Activated CD8-positive, alpha-beta T cell treated with anti-CD3 and anti-CD28 coated beads for 36 hours (primary cell): ENCODE results near the gene LRRC61. TPM values are rescaled to one million over a fixed set of nuclear protein-coding genes. Genes with fewer than 3 reads are reported as not detected.
A peak's percentile ranks its signal among the peaks of the same experiment; 100 is the strongest.

Source experiments
- ATAC-seq: fragments of 200-7000 bp; cut with Tn5 transposase; one replicate; pipeline ENCODE4 v1.10.0; 2021; ENCODE audit warnings: mild to moderate bottlenecking, moderate library complexity
- CTCF ChIA-PET: fragments of 350-600 bp; sonication (Branson Sonifier 250); formaldehyde crosslinking; loops from one replicate; lab custom pipeline; 2021; ENCODE audit warnings: antibody characterized with exemption; lab: Charles Lee
- POLR2A ChIA-PET: fragments of 350-600 bp; sonication (Branson Sonifier 250); formaldehyde crosslinking; loops from one replicate; lab custom pipeline; 2021; ENCODE audit warnings: antibody characterized with exemption; lab: Charles Lee
- DNase-seq: peaks from one replicate; pipeline ENCODE4 v3.0.0-alpha.2; 2020
- H3K27ac Mint-ChIP-seq: one replicate; pipeline ENCODE4 v1.8.0; 2021; ENCODE audit warnings: mild to moderate bottlenecking, mixed read lengths
- H3K27me3 Mint-ChIP-seq: one replicate; pipeline ENCODE4 v1.8.0; 2021; ENCODE audit warnings: mixed read lengths
- H3K36me3 Mint-ChIP-seq: one replicate; pipeline ENCODE4 v1.8.0; 2021; ENCODE audit warnings: low read depth, mixed read lengths
- H3K4me1 Mint-ChIP-seq: one replicate; pipeline ENCODE4 v1.8.0; 2021; ENCODE audit warnings: low read depth, mixed read lengths
- H3K4me3 Mint-ChIP-seq: one replicate; pipeline ENCODE4 v1.8.0; 2021; ENCODE audit warnings: mild to moderate bottlenecking, moderate library complexity, mixed read lengths
- H3K9me3 Mint-ChIP-seq: one replicate; pipeline ENCODE4 v1.8.0; 2021; ENCODE audit warnings: mixed read lengths
- intact Hi-C: fragments of 100-400 bp; cut with micrococcal nuclease; formaldehyde crosslinking; loops from one replicate; pipeline ENCODE4 v1.10.0; 2022
- total RNA-seq, 2 experiments: library from RNA; stranded (reverse); gene quantifications; one replicate each; pipeline ENCODE4 v1.2.3, GENCODE V29; 2021
- TF ChIP-seq, protein P1 (sequence below): fragments of 200-600 bp; IDR thresholded peaks from one replicate; pipeline ENCODE4 v1.8.0; 2022; ENCODE audit warnings: antibody characterized with exemption, mild to moderate bottlenecking

Gene LRRC61
- total RNA-seq, 2 experiments from 2014 or later = 21.8 to 21.9 TPM

DNA sequence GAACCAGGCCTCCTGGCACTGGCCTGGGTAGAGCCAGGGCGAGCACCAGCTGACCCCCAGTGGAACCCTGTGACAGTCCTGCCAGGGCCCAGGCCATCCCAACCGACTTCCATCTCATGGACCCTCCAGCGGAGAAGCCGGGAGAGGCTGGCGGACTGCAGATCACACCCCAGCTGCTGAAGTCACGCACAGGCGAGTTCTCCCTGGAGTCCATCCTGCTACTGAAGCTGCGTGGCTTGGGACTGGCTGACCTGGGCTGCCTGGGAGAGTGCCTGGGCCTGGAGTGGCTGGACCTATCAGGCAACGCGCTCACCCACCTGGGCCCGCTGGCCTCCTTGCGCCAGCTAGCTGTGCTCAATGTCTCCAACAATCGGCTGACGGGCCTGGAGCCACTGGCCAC lies 13.6 kb downstream of the LRRC61 start:
- Mint-ChIP-seq H3K36me3 (peaks cover 2% of the 10 kb centered on the region), H3K4me3 (no peak overlapping the region), H3K27me3 (peaks cover 9% of the 10 kb centered on the region), H3K4me1 (peaks cover 12% of the 10 kb centered on the region), H3K9me3 (no peaks in the 10 kb centered on the region), H3K27ac (no peak overlapping the region)
- ATAC-seq = no peak
- no peak for DNase-seq
- CTCF ChIA-PET = no interaction called here
- TF ChIP-seq, protein P1, sequence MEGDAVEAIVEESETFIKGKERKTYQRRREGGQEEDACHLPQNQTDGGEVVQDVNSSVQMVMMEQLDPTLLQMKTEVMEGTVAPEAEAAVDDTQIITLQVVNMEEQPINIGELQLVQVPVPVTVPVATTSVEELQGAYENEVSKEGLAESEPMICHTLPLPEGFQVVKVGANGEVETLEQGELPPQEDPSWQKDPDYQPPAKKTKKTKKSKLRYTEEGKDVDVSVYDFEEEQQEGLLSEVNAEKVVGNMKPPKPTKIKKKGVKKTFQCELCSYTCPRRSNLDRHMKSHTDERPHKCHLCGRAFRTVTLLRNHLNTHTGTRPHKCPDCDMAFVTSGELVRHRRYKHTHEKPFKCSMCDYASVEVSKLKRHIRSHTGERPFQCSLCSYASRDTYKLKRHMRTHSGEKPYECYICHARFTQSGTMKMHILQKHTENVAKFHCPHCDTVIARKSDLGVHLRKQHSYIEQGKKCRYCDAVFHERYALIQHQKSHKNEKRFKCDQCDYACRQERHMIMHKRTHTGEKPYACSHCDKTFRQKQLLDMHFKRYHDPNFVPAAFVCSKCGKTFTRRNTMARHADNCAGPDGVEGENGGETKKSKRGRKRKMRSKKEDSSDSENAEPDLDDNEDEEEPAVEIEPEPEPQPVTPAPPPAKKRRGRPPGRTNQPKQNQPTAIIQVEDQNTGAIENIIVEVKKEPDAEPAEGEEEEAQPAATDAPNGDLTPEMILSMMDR = no peak
- POLR2A ChIA-PET = interaction anchor here (0.7 to 1.5 kb wide), 2 partner anchors 11 to 13 kb away, joined by 3 read pairs; partner anchors contain the start of genes ACTR3C and LRRC61
- intact Hi-C loops = no loop called here

DNA sequence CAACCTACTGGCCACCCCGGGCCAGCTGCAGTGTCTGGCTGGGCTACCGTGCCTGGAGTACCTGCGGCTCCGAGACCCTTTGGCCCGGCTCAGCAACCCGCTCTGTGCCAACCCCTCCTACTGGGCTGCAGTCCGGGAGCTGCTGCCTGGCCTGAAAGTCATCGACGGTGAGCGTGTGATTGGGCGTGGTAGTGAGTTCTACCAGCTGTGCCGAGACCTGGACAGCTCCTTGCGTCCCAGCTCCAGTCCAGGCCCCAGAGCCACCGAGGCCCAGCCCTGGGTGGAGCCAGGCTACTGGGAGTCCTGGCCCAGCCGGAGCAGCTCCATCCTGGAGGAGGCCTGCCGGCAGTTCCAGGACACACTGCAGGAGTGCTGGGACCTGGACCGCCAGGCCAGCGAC lies 14.0 kb downstream of the LRRC61 start:
- H3K4me1 Mint-ChIP-seq = peaks cover 12% of the 10 kb centered on the region
- no peaks in the 10 kb centered on the region for H3K9me3 Mint-ChIP-seq
- intact Hi-C loops = no loop called here
- DNase-seq (no peak), ATAC-seq (no peak)
- peaks cover 2% of the 10 kb centered on the region for H3K36me3 Mint-ChIP-seq
- peaks cover 13% of the 10 kb centered on the region for H3K27me3 Mint-ChIP-seq
- ChIA-PET CTCF (interaction anchor here (1.5 kb wide), 1 partner anchor 17 kb away, joined by 4 read pairs; no protein-coding TSS in a partner anchor), POLR2A (interaction anchor here (0.7 to 1.5 kb wide), 2 partner anchors 11 to 14 kb away, joined by 3 read pairs; partner anchors contain the start of genes ACTR3C and LRRC61)
- no peak overlapping the region for H3K27ac Mint-ChIP-seq
- TF ChIP-seq, protein P1 = no peak
- no peak overlapping the region for H3K4me3 Mint-ChIP-seq

DNA sequence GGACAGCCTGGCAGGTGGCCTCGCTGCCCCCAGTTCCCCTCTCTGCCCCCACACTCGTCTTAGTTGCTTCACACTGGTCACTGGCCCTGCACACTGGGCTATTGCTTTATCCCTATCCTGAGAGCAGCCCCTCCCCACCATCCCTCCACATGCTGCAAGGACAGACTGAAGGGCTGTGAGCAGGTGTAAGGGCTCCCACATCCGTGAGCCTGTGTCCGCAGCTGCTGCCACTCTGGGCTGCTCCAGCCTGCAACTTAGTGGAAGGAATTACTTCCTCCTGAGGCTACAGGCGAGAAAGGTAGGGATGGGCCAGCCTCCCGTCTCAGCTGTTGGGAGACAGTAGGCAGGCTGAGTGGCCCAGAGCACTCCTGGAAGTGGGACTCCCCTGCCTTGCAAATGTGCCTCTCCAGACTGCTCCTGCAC lies 14.5 kb downstream of the LRRC61 start:
- POLR2A ChIA-PET = interaction anchor here (1.5 kb wide), 1 partner anchor 10 kb away, joined by 3 read pairs; no protein-coding TSS in a partner anchor

DNA sequence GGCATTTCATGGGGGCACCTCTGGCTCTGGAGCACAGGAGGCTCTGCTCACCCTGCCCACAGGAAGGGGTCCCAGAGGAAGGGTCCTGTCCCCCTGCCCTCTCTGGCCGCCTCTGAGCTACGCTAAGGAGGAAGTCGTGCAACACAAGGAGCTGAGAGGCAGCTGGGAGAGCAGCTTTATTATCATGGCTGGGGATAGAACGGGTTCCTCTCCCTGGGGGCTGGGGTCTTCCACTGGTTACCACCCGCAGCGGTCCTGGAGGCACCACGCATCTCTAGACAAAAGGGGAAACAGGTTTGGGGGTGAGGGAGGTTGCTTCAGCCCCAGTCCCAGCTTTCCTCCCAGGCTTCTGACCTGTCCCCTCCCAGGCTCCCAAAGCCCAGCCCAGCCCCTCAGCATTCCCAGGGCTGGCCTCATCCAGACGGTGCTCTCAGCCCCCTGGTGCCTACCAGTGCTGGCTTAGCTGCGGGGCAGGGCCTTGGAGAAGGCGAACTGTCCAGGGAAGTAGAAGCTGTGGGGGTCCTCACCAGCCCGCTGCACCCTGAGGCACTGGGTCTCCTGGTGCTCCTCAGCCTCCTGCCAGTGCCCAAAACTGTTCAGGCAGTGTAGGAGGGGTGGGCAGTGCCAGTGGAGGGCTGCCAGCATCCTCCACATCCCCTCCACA lies 15.1 kb downstream of the LRRC61 start:
- DNase-seq = no peak
- H3K9me3 Mint-ChIP-seq = no peaks in the 10 kb centered on the region
- CTCF ChIA-PET = interaction anchor here (1.5 kb wide), 1 partner anchor 15 kb away, joined by 4 read pairs; no protein-coding TSS in a partner anchor
- intact Hi-C loops = no loop called here
- TF ChIP-seq, protein P1 = no peak
- H3K27me3 Mint-ChIP-seq = peaks cover 15% of the 10 kb centered on the region
- no peak overlapping the region for H3K27ac Mint-ChIP-seq
- no peak for ATAC-seq
- H3K36me3 Mint-ChIP-seq = peaks cover 2% of the 10 kb centered on the region
- no peak overlapping the region for H3K4me3 Mint-ChIP-seq
- POLR2A ChIA-PET = no interaction called here
- H3K4me1 Mint-ChIP-seq = peaks cover 12% of the 10 kb centered on the region

More for the DNA sequence above, 14.5 kb downstream of the LRRC61 start:
- ATAC-seq = no peak
- TF ChIP-seq, protein P1 = no peak
- CTCF ChIA-PET = interaction anchor here (1.5 kb wide), 1 partner anchor 16 kb away, joined by 4 read pairs; no protein-coding TSS in a partner anchor
- Mint-ChIP-seq H3K27me3 (peaks cover 15% of the 10 kb centered on the region), H3K4me1 (peaks cover 12% of the 10 kb centered on the region), H3K9me3 (no peaks in the 10 kb centered on the region), H3K27ac (no peak overlapping the region), H3K36me3 (peaks cover 2% of the 10 kb centered on the region), H3K4me3 (no peak overlapping the region)
- no peak for DNase-seq
- intact Hi-C loops = no loop called here

DNA sequence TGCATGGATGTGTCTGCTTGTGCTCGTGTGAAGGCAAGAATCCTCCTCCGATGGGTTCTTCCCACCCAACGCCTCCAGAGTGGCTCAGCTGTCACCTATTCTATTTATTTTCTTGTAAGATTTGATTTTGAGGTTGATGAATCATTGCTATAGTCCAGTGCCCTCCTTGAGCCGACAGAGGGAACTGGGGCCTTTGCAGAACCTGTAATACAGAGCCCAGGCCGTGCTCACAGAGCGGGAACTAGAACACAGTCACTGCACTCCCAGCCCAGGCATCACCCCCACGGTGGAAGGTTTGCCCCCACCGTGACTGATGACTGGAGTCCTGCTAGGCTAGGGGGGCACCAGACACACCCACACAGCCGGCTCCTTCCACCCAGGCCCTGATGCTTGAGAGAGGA lies 16.3 kb downstream of the LRRC61 start:
- peak; percentile 15 for ATAC-seq
- TF ChIP-seq, protein P1 = no peak
- ChIA-PET CTCF (no interaction called here), POLR2A (interaction anchor here (1.8 kb wide), 1 partner anchor 16 kb away, joined by 6 read pairs; the partner anchor contains the start of genes ACTR3C and LRRC61)
- no peak overlapping the region for H3K27ac Mint-ChIP-seq
- no peak overlapping the region for H3K4me3 Mint-ChIP-seq
- intact Hi-C loops = no loop called here
- peaks cover 15% of the 10 kb centered on the region for H3K27me3 Mint-ChIP-seq
- H3K9me3 Mint-ChIP-seq = no peaks in the 10 kb centered on the region
- H3K4me1 Mint-ChIP-seq = peaks cover 12% of the 10 kb centered on the region
- peaks cover 3% of the 10 kb centered on the region for H3K36me3 Mint-ChIP-seq
- DNase-seq = no peak
